ENCODE data around the gene NFASC.

NFASC gene

GRCh38 chr1:204872262-204872881 lies 1.7 kb downstream of the NFASC start:
- no peak for DNase-seq
- H3K4me1 ChIP-seq = peaks cover 0 to 9% (median 2%) of the 10 kb centered on the region in 4 donors
- TF ChIP-seq, protein P1, sequence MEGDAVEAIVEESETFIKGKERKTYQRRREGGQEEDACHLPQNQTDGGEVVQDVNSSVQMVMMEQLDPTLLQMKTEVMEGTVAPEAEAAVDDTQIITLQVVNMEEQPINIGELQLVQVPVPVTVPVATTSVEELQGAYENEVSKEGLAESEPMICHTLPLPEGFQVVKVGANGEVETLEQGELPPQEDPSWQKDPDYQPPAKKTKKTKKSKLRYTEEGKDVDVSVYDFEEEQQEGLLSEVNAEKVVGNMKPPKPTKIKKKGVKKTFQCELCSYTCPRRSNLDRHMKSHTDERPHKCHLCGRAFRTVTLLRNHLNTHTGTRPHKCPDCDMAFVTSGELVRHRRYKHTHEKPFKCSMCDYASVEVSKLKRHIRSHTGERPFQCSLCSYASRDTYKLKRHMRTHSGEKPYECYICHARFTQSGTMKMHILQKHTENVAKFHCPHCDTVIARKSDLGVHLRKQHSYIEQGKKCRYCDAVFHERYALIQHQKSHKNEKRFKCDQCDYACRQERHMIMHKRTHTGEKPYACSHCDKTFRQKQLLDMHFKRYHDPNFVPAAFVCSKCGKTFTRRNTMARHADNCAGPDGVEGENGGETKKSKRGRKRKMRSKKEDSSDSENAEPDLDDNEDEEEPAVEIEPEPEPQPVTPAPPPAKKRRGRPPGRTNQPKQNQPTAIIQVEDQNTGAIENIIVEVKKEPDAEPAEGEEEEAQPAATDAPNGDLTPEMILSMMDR (IDR thresholded peaks at IDR 0.05) = no peak
- no peak overlapping the region for H3K27ac ChIP-seq
- no peaks in the 10 kb centered on the region for H3K27me3 ChIP-seq
- H3K9me3 ChIP-seq = no peaks in the 10 kb centered on the region
- no peaks in the 10 kb centered on the region for H3K36me3 ChIP-seq
- intact Hi-C loops (cut with DNase I; ENCODE audit: low total_unique reads) = no loop called here
- no peak overlapping the region for H3K4me3 ChIP-seq

DNA sequence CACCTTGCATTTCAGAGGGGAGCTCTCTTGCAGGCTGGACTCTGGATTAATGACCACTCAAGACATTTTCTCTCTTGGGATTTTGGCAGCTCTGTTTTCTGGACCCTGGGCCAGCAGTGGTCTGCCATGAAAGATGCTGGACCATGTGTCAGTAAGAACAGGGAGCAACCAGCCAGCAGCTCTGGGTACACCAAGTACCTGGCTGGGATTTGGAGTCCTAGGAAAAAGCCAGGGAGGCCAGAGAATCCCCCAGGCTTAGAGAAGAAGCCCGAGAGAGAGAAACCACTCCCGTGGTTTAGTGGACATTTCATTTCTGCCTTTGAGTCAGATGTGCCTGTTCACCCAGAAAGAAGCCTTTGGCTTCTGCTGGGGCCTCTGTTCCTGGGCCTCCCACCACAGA lies 2.5 kb downstream of the NFASC start:
- Histone ChIP-seq H3K4me3 (no peak overlapping the region), H3K4me1 (peaks cover 0 to 9% (median 0%) of the 10 kb centered on the region in 4 donors), H3K36me3 (no peaks in the 10 kb centered on the region), H3K27ac (no peak overlapping the region), H3K27me3 (no peaks in the 10 kb centered on the region), H3K9me3 (no peaks in the 10 kb centered on the region)
- intact Hi-C loops (cut with DNase I; ENCODE audit: low total_unique reads) = no loop called here
- no peak for DNase-seq
- TF ChIP-seq, protein P1 (IDR thresholded peaks at IDR 0.05) = no peak

GRCh38 chr1:204873714-204874113 lies 3.1 kb downstream of the NFASC start:
- Histone ChIP-seq H3K9me3 (no peaks in the 10 kb centered on the region), H3K4me1 (peaks cover 0 to 11% (median 2%) of the 10 kb centered on the region in 4 donors), H3K27me3 (no peaks in the 10 kb centered on the region), H3K27ac (no peak overlapping the region), H3K36me3 (no peaks in the 10 kb centered on the region), H3K4me3 (no peak overlapping the region)
- TF ChIP-seq, protein P1 (IDR thresholded peaks at IDR 0.05) = no peak
- intact Hi-C loops (cut with DNase I; ENCODE audit: low total_unique reads) = no loop called here
- no peak for DNase-seq

DNA sequence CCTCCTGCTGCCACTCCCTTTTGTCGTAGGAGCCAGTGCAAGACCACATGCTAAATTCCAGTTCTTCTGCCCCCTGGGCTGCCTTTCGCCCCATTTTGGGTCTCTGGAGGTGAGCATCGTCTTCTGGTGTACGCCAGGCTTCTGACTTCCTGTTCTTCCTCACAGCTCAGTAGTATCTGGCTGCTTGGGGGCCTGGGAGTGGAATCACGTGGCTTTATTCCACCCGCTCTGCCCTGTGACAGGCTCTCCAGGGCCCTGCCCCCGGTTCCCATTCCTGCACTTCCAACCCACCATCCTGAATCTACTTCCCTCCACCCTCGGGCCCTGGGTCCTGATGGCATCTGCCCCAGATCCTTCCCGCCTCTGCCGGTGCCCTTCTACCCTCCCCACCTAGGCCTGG lies 3.6 kb downstream of the NFASC start:
- Histone ChIP-seq H3K4me3 (no peak overlapping the region), H3K27me3 (no peaks in the 10 kb centered on the region), H3K9me3 (no peaks in the 10 kb centered on the region), H3K4me1 (peaks cover 0 to 17% (median 4%) of the 10 kb centered on the region in 4 donors), H3K27ac (no peak overlapping the region), H3K36me3 (no peaks in the 10 kb centered on the region)
- DNase-seq = no peak
- TF ChIP-seq, protein P1 (IDR thresholded peaks at IDR 0.05) = no peak
- intact Hi-C loops (cut with DNase I; ENCODE audit: low total_unique reads) = no loop called here

DNA sequence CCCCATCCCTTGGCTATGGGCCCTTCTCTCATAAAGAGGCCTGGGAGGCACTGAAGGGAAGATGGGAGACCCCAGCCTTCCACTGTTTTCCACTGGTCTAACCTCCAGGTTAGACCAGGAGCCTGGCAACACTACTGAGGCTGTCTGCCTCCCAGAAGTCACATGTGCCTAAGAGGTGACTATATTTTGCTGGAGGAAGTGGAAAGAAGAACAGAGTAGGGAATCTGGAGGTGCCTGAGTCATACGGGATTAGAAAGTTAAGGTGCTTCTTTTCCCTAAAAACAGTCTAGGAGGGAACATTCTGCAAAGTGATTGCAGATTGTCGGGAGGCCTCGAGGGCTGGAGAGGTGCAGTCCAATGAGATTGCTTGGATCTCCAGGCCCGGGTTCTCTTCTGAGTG lies 4.6 kb downstream of the NFASC start:
- no peaks in the 10 kb centered on the region for H3K9me3 ChIP-seq
- no peaks in the 10 kb centered on the region for H3K36me3 ChIP-seq
- H3K4me1 ChIP-seq = peaks cover 0 to 27% (median 4%) of the 10 kb centered on the region in 4 donors
- TF ChIP-seq, protein P1 (IDR thresholded peaks at IDR 0.05) = no peak
- H3K27me3 ChIP-seq = no peaks in the 10 kb centered on the region
- H3K4me3 ChIP-seq = no peak overlapping the region
- no peak overlapping the region for H3K27ac ChIP-seq
- no peak for DNase-seq
- intact Hi-C loops (cut with DNase I; ENCODE audit: low total_unique reads) = no loop called here
